GM12878 (cell line): ENCODE data around the gene RFC3.

Experiments used
- CBX5 ChIP-seq: sonication (generic); IDR thresholded peaks from 2 replicates; pipeline ENCODE4 v1.6.1; 2016; ENCODE audit warnings: low read depth, moderate library complexity, mild to moderate bottlenecking, inconsistent platforms
- CEBPB ChIP-seq, 2 experiments: fragments of 150-350 bp in 1 of 2; IDR thresholded peaks; 2 replicates each; pipeline ENCODE4 v1.6.1; 2012 to 2014; ENCODE audit warnings: low read depth in 2 of 2, low read length in 2 of 2, borderline replicate concordance in 1 of 2, inconsistent platforms in 1 of 2
- CTCF ChIP-seq, 3 experiments: IDR thresholded peaks in 2 of 3; conservative IDR thresholded peaks in 1 of 3; 2 replicates each; pipeline ENCODE4 v1.5.1; 2011; ENCODE audit warnings: low read depth in 3 of 3, low read length in 3 of 3, mild to moderate bottlenecking in 3 of 3, control low read depth in 2 of 3, moderate library complexity in 2 of 3, inconsistent platforms in 1 of 3, mixed read lengths in 1 of 3; ENCODE audit not compliant: control insufficient read depth in 2 of 3, insufficient read depth in 1 of 3; ENCODE audit errors: extremely low read depth in 1 of 3
- EP300 ChIP-seq, 2 experiments: fragments of 150-350 bp in 1 of 2; IDR thresholded peaks; 2 replicates each; pipeline ENCODE4 v1.6.1; 2011 to 2012; ENCODE audit warnings: low read depth in 2 of 2, low read length in 2 of 2, borderline replicate concordance in 1 of 2, improper control_type of control experiment in 1 of 2, inconsistent platforms in 1 of 2; ENCODE audit not compliant: control insufficient read depth in 1 of 2
- JUND ChIP-seq: IDR thresholded peaks from 2 replicates; pipeline ENCODE4 v1.6.1; 2012; ENCODE audit warnings: low read depth, mild to moderate bottlenecking, low read length, improper control_type of control experiment, moderate library complexity
- MAX ChIP-seq: IDR thresholded peaks from 2 replicates; pipeline ENCODE4 v1.6.1; 2012; ENCODE audit warnings: low read depth, low read length, improper control_type of control experiment
- NBN ChIP-seq: fragments of 450-650 bp; IDR thresholded peaks from 2 replicates; pipeline ENCODE4 v1.6.1; 2016
- POLR2AphosphoS5 ChIP-seq: IDR thresholded peaks from 2 replicates; pipeline ENCODE4 v1.6.1; 2011; ENCODE audit warnings: mild to moderate bottlenecking, low read length, inconsistent platforms
- RAD21 ChIP-seq: IDR thresholded peaks from 2 replicates; pipeline ENCODE4 v1.6.1; 2011; ENCODE audit warnings: mild to moderate bottlenecking, low read depth, low read length, moderate library complexity; ENCODE audit not compliant: insufficient read depth
- SP1 ChIP-seq: IDR thresholded peaks from one replicate; pipeline ENCODE4 v1.6.1; 2011; ENCODE audit warnings: low read depth, low read length
- TAF1 ChIP-seq: IDR thresholded peaks from 2 replicates; pipeline ENCODE4 v1.6.1; 2011; ENCODE audit warnings: mild to moderate bottlenecking, low read depth, low read length, borderline replicate concordance
- ZNF207 ChIP-seq: fragments of 450-650 bp; IDR thresholded peaks from 2 replicates; pipeline ENCODE4 v1.6.1; 2014; ENCODE audit warnings: antibody characterized with exemption, mild to moderate bottlenecking, borderline replicate concordance
- TF ChIP-seq, protein P1 (sequence below): IDR thresholded peaks from 2 replicates; pipeline ENCODE4 v1.6.1; 2012; ENCODE audit warnings: low read depth, low read length, improper control_type of control experiment
- TF ChIP-seq, protein P2 (sequence below): IDR thresholded peaks from 2 replicates; pipeline ENCODE4 v1.6.1; 2012; ENCODE audit warnings: low read length, inconsistent platforms

GRCh38 chr13:33796095-33796494, 21.9 kb upstream of the RFC3 start:
- TF ChIP-seq, protein P1, sequence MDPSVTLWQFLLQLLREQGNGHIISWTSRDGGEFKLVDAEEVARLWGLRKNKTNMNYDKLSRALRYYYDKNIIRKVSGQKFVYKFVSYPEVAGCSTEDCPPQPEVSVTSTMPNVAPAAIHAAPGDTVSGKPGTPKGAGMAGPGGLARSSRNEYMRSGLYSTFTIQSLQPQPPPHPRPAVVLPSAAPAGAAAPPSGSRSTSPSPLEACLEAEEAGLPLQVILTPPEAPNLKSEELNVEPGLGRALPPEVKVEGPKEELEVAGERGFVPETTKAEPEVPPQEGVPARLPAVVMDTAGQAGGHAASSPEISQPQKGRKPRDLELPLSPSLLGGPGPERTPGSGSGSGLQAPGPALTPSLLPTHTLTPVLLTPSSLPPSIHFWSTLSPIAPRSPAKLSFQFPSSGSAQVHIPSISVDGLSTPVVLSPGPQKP = no peak
- no peak for TF ChIP-seq SP1
- TF ChIP-seq EP300 (IDR thresholded peaks at IDR 0.05; ENCODE audit: borderline replicate concordance in 1 of 2, control insufficient read depth in 1 of 2, low read depth in 2 of 2, low read length in 2 of 2) = no peak
- TF ChIP-seq JUND = no peak
- TF ChIP-seq CTCF (IDR thresholded peaks at IDR 0.05 in 2 of 3, conservative IDR thresholded peaks at IDR 0.05 in 1 of 3; ENCODE audit: control insufficient read depth in 2 of 3, extremely low read depth in 1 of 3, insufficient read depth in 1 of 3, low read depth in 3 of 3, low read length in 3 of 3) = no peak
- TF ChIP-seq RAD21 = no peak
- TF ChIP-seq, protein P2, sequence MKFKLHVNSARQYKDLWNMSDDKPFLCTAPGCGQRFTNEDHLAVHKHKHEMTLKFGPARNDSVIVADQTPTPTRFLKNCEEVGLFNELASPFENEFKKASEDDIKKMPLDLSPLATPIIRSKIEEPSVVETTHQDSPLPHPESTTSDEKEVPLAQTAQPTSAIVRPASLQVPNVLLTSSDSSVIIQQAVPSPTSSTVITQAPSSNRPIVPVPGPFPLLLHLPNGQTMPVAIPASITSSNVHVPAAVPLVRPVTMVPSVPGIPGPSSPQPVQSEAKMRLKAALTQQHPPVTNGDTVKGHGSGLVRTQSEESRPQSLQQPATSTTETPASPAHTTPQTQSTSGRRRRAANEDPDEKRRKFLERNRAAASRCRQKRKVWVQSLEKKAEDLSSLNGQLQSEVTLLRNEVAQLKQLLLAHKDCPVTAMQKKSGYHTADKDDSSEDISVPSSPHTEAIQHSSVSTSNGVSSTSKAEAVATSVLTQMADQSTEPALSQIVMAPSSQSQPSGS = no peak
- TF ChIP-seq TAF1 = no peak
- no peak for TF ChIP-seq ZNF207
- no peak for TF ChIP-seq POLR2AphosphoS5
- TF ChIP-seq NBN = no peak
- TF ChIP-seq CBX5 = no peak
- TF ChIP-seq CEBPB (IDR thresholded peaks at IDR 0.05; ENCODE audit: borderline replicate concordance in 1 of 2, low read depth in 2 of 2, low read length in 2 of 2) = no peak
- no peak for TF ChIP-seq MAX
